HG03095 (cell line): ENCODE results near the gene TUBGCP3.
"Not testable (repeated sequence)": the region's sequence is repeated elsewhere in the genome, so short reads cannot be mapped to it uniquely, and the experiment has no call there.

Source experiments
- ATAC-seq: cut with Tn5 transposase; IDR thresholded peaks from one replicate; pipeline ENCODE4 v1.9.1; 2021; ENCODE audit warnings: moderate library complexity; ENCODE audit not compliant: unreplicated experiment

TUBGCP3 gene

DNA sequence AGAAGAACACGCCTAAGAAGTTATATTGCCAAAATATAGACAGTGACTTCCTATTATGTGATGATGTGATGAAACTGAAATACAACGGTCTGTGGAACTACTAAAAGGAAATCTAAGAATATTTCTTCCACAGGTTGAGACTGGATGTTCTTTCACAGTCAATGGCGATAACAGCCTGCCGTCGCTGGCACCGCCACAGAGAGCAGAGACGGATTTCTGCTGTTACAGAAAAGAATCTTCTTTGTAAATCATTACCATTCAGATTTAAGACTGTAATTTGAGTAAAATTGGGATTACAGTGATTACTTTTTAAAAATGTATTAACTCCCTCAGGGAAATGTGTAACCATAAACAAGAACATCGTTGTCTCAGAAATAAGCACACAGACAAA lies 100.8 kb downstream of the TUBGCP3 start:
- ATAC-seq = no peak

DNA sequence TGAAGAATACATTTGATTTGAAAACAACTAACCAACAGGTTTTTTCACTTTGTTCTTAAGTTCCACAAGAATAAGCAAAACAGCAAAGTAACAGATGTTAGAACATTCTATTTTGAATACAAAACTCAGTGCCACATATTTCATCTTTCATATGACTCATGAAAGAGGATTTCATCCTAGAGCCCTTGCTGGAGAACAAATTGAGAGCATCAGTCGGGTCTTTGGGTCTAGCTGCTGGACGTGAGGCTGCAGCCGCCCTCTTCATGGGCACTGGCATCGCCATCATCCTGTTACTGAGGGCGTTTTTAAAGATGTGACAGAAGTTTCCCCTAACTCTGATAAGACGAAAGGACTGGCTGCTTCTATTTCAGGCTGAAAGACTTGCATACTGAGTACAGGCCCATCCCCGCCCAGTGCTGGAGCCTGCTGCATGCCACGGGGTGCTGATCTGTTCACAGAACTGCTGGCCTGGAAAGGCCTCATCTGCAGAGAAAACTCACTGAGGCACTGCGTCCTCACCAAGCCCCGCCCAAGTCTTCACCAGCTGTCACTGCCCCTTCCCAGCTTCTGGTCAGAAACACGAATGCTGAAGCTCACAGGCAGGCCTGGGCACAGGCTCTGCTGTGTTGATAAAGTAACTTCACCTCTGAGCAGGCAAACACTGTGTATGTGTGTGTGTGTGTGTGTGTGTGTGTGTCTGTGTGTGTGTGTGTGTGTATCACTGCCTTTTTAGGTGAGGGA lies 101.4 kb downstream of the TUBGCP3 start:
- no peak for ATAC-seq

DNA sequence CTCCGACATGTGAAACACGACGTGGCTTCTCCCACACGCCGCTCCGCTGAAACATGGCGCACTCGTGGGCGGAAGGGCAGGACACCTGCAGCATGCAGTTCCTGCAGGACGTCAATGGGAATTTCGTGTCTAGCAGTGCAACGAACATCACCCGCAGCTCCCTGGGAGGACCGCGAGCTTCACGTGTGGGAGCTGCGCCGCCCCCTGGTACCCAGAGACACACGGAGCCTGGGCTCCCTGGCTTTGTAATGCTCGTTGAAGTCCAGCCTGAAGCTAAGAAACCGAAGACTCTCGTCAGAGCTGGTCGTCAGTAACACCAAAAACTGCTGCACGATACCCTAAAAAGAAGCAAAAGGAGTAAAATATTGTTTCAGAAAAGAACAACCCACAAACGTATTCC lies 102.1 kb downstream of the TUBGCP3 start:
- not testable (repeated sequence) for ATAC-seq

DNA sequence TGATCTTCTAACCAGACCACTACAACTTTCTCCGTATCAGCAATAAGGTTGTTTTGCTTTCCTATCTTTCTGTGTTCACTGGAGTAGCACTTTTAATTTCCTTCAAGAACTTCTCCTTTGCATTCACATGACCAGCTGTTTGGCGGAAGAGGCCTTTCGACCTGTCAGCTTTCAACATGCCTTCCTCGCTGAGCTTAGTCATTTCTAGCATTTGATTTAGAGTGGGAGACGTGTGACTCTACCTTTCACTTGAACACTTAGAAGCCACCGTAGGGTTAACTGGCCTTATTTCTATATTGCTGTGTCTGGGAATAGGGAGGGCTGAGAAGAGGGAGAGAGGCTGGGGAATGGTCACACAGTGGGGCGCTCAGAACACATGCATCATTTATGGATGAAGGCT lies 104.7 kb downstream of the TUBGCP3 start:
- ATAC-seq = no peak

DNA sequence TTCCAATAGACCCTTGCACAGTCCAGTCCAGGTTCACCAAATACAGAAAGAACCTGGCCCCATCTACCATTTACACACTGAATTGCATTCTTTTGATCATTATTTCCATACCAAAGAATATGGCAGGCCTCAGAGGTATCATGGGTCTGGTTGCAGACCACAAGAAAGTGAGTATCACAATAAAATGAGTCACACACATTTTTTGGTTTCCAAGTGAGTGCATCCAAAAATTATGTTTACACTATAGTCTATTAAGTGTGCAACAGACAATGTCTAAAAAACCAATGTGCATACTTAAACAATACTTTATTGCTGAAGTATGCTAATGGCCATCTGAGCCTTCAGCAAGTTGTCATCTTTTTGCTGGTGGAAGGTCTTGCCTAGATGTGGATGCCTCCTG lies 106.5 kb downstream of the TUBGCP3 start:
- ATAC-seq = no peak

DNA sequence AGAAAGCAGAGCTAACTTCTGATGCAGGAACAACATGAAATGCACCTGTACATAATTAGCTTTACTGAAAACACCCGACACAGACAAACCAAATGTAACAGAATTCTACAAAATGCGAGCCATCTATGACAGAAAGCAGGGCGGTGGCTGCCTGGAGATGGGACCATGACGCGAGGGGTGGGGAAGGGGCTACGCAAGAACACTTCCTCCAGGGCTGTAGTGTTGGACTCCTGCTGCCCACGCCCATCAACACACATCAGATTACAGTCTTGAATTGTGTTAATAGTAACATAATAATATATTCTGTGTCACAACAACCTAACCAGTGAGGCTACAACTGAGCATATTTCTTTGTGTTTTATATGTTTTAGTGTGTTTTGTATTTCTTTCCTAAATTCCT lies 108.6 kb downstream of the TUBGCP3 start:
- no peak for ATAC-seq

DNA sequence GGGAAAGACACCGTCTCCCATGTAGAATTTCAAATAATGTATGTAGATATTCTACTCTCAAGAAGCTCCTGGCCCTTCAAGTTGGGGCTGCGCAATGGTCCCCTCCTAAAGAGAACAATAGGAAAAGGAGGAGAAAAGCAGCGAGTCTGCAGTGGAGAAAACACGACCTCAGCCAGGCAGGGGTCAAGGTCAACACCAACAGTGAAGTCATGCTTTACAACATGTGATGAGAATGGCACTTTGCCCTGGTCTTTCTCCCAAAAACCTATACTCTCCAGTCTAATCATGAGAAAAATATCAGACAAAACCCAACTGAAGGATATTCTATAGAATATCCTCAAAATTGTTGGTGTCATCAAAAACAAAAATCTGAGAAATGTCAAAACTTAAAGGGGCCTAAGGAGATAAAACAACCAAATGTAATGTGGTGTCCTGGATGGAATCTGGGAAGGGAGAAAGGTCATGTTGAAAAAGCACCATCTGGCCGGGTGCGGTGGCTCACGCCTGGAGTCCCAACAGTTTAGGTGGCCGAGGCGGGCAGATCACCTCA lies 110.8 kb downstream of the TUBGCP3 start:
- ATAC-seq = no peak

DNA sequence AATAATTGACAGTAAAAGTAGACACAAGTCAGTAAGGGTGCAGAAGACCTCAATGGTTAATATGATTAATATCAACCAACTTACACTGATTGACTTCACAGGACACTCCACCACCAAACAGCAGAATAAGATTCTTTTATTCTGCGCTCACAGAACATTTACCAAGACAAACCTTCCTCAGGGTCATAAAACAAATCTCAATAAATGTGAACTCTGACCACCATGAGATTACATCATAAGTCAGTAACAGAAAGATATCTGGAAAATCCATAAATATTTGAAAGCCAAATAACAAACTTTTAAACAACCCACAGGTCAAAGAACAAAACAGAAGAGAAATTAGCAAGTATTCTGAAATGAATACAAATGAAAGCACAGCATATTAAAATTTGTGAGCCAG lies 112.1 kb downstream of the TUBGCP3 start:
- ATAC-seq = no peak

DNA sequence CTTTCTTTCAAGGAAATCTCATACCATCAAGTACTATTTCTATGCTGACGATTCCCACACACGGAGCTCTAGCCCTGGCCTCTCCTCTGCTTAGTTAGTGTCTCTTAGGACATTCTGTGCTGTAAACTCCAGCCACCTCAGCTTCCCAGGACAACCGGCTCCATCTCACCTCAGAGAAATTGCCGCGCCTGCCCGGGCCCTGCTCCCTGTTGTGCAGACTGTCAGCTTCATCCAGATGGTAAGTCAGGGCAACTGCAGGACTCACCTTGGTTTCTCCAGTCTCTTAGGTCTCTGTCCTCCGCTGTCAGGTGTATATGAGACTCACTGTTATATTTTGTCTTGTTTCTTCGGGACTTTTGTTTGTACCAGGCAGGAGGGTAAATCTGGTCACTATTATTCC lies 113.1 kb downstream of the TUBGCP3 start:
- no peak for ATAC-seq

DNA sequence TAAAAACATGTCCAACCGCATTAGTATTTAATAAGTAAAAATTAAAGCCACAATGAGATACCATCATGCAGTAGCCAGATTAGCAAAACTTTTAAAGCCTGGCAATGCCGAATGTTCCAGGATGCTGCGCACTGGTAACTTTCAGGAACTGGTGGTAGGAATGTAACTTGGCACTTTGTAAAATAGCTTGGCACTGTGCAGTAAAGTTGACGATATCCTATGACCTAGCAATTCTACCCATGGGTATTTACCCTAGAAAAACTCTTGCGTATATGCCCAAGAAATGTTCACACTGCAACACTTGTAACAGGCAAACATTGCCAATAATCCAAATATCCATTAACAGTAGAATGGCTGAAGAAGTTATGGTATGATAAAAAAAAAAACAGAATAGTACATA lies 114.1 kb downstream of the TUBGCP3 start:
- ATAC-seq = no peak

DNA sequence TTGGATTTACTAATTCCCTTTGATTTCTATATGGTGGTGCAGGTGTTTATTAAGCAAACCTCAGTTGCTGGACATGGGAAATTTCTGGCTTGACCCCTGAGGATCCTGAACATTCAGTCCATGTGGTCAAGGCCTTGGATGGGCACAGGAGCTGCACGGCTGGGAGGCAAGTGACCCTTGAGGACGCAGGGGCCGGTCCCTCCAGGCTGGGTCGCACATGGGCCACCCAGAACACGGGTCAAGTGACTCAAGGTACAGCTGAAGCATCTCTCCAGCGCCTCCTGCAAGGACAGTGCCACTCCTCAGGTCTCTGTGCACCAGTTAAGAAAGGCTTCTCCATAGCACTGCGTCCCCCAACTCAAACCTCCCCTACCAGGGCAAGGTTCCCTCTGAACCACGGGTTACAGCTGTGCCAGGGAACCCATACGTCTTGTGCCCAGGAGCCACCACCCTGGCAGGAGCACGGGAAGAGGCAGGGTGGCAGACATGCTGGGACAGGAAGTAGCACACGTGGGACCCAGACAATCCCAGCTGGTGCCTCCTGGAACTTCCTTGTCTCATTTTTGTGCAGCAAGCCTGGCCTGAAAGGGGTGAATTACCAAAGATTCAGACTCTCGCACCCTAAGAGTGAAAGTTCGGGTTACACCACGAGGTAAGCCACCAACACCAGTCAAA lies 118.7 kb downstream of the TUBGCP3 start:
- no peak for ATAC-seq

DNA sequence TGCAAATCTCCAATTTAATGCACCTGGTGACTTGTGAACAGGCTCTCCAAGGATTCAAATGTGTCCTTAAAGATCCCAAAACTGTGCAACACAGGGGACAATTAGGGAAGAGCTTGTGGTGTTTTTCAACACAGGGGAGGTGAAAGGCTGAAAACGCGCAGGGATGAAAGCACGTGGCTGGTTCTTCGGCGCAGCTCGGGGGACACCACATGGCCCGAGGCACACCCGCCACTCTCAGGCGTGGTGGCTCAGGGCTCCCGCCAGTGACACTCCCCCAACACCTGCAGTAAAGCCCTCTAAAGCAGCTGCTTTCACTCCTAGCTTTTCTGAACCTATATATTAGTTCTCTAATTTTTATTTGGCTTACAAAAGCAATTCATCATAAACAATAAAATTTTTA lies 119.9 kb downstream of the TUBGCP3 start:
- no peak for ATAC-seq

DNA sequence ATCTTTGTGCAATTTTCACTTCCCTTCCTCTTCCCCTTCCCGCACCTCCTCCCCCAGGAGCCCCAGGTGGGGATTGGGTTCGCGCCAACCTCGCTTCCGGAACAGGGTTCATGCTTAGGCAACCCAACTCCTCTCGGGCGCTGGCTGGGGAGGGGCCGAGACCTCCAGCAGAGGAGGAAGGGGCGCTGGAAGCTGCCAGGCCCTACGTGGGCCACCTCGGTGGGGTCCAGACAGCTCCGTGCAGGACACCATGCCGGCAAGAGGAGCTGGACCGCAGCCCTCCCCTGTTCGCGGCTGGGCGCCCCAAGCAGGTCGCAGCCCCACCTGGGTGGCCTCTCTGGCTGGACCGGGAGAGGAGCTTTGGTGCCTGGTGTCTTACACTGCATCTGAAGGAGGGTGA lies 120.7 kb downstream of the TUBGCP3 start:
- ATAC-seq = no peak

DNA sequence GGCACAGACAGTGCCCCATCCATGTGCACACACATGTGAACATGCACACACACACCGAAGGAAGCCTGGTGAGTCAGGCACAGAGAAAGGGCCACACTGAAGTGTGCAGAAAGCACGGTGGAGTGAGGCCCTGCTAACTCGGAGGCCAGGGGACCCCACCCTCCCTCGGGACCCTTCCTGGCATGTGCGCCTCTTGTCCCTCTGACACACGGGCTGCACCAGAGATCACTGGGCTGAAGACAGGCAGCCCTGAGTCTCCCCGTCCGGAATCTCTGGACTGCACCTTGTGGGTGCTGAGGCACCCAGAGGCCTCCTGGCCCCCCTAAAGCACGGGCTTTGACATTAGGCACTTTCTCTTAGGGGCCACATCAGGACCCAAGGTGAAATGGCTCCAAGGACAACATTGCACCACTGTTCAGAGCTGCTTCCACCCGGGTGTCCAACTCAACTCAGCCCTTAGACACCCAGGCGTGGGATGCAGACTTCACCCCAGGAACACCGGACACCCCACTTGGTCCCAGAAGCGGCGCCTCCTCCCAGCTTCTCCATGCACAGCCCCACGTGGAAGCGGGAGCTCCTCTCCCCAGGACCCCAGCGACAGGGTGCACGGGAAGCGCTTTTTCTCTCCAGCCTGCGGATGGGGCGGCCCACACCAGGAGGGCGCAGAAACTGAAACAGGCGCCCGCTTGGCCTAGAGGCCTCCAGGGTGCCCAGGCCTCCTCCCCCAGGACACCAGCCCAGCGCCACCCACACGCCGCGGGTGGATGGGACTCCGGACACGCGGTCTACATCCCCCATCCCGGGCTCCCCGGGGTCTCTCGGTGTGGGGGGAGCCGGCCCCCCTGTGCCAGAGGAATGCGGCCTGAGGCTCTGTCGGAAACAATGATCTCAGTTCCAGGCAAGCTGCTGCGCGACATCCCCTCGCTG lies 121.6 kb downstream of the TUBGCP3 start:
- no peak for ATAC-seq

DNA sequence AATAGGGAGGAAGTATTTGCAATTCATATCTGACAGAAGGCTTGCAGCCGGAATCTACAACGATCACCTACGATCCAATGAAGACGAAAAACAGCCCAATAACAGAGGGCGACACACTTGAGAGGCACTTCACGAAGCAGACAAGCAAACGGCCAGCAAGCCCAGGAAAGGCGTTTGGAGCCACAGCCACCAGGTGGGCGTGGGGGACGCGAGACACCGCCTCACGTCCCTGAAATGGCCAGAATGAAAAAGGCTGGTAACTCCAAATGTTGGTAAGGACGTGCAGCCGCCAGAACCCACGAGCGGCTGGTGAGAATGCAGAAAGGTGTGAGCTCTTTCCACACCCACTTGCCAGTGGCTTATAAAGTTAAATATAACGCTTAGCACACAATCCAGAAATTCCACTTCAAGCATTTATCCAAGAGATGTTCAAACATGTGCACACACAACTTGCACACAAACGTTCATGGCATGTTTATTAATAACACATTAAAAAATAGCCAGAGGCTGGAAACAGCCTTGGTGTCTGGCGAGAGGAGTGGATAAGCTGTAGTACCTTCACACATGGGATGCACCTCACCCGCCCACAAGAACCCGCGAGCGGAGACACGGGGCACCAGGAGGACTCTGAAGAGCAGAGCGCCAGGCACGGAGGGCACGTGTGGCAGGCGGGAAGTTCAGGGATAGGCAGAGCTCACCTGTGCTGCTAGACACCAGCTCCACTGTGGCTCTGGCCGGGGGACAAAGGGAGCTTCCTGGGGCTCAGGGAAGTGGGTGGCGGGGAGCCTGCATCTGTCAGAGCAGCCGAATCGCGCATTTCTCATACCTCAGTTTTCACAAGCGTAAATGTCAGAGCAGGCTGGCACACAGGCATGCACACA lies 122.5 kb downstream of the TUBGCP3 start:
- no peak for ATAC-seq

DNA sequence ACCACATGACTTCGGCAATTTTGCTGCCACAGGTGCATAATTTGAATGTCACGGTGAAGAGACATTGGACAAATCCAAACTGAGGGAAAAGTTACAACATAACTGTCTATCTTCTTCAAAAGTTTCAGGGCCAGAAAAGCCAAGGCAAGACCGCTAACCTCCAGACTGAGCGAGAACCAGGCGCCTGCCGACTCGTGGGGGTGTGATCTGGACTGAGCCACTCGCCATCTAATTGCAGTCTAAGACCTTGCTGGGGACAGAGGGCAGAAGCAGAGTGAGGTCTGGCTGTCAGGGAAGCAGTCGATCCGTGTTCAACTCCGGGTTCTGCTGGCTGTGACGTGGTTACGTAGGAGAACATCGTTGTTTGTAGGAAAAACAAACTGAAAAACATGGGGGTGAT lies 123.2 kb downstream of the TUBGCP3 start:
- ATAC-seq = no peak

DNA sequence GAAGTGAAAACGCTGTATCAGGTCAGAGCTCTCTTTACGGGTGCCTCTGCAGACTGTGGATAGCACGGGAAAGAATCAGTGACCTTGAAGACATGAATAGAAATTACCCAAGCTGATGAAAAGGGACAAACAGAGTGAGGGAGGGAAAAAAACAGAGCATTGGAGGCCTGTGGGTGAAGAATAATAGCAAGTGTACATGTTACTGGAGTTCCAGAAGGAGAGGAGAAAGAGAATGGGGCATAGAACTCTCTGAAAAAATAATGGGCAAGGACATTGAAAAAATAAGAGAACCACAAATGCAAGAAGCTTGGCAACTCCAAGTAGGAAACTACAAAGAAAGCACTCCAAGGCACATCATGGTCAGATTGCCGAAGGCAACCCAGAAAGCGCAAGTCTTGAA lies 125.5 kb downstream of the TUBGCP3 start:
- no peak for ATAC-seq

DNA sequence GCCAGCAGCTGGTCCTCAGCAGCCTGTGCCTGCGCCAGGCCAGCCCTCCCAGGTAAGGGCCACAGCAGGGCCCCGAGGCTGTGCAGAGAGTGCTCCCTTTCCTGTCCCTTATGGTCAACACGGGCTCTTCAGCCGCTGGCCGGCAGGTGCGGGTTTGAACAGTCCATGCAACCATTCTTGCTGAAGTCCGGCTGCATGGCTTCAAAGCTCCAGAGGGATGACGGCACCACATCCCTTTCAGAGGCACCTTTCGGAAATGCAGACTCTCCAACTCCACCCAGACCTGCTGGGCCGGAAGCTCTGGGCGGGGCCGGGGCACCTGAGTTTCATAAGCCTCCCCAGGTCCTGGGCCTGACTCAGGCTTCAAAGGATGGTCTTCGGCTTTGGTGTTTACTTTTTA lies 130.5 kb downstream of the TUBGCP3 start:
- no peak for ATAC-seq

DNA sequence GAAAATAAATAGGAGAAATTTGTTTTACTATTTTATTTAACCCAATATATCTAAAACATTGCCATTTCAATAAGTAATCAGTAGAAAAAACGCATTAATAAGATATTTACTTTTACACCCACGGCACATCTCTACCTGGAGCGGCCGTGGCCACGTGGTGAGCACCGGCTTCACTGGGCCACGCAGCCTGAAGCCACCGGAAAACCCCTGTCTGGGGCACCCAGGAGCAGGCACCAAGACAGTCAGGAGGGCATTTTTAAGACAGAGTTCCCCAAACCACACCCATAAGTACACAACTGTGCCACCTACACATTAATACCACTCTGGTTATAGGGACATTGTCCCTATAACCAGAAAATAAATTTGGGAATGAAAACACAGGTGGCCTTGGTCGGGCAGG lies 130.9 kb downstream of the TUBGCP3 start:
- ATAC-seq = no peak
